ENCODE results near the gene SHLD1.
"Not testable (repeated sequence)": the region's sequence is repeated elsewhere in the genome, so short reads cannot be mapped to it uniquely, and the experiment has no call there.

SHLD1 gene

GRCh38 chr20:5731753-5732366 lies 18.3 kb upstream of the SHLD1 start:
- H3K27ac ChIP-seq, result peak overlapping the region; percentile 78
- no peak for TF ChIP-seq CTCF (IDR thresholded peaks at IDR 0.05)
- peaks cover 39 to 54% of the 10 kb centered on the region in 2 experiments for H3K4me1 ChIP-seq (ENCODE audit: control insufficient read depth in 1 of 2, insufficient read depth in 1 of 2, low read depth in 1 of 2, low read length in 1 of 2)
- no peaks in the 10 kb centered on the region for H3K36me3 ChIP-seq
- H3K4me3 ChIP-seq (ENCODE audit: low read depth in 1 of 2, low read length in 1 of 2), result peak overlapping the region in 1 of 2 experiments; percentile 4
- H3K9me3 ChIP-seq, result no peaks in the 10 kb centered on the region
- no peaks in the 10 kb centered on the region for H3K27me3 ChIP-seq

GRCh38 chr20:5734602-5735001 lies 15.6 kb upstream of the SHLD1 start:
- H3K4me1 ChIP-seq (ENCODE audit: control insufficient read depth in 1 of 2, insufficient read depth in 1 of 2, low read depth in 1 of 2, low read length in 1 of 2), result peaks cover 58 to 72% of the 10 kb centered on the region in 2 experiments
- no peak overlapping the region for H3K27ac ChIP-seq
- H3K36me3 ChIP-seq, result no peaks in the 10 kb centered on the region
- no peaks in the 10 kb centered on the region for H3K27me3 ChIP-seq
- TF ChIP-seq CTCF (IDR thresholded peaks at IDR 0.05), result no peak
- no peaks in the 10 kb centered on the region for H3K9me3 ChIP-seq
- H3K4me3 ChIP-seq (ENCODE audit: low read depth in 1 of 2, low read length in 1 of 2), result no peak overlapping the region

- Histone ChIP-seq H3K27me3 (no peaks in the 10 kb centered on the region), H3K4me1 (ENCODE audit: control insufficient read depth in 1 of 2, insufficient read depth in 1 of 2, low read depth in 1 of 2, low read length in 1 of 2) (peaks cover 50 to 65% of the 10 kb centered on the region in 2 experiments), H3K4me3 (ENCODE audit: low read depth in 1 of 2, low read length in 1 of 2) (no peak overlapping the region), H3K9me3 (no peaks in the 10 kb centered on the region), H3K27ac (no peak overlapping the region), H3K36me3 (no peaks in the 10 kb centered on the region)
- no peak for TF ChIP-seq CTCF (IDR thresholded peaks at IDR 0.05)
Measured at GRCh38 chr20:5735845-5736510, 14.2 kb upstream of the SHLD1 start.

- H3K27ac ChIP-seq, result peak overlapping the region; percentile 74
- H3K4me1 ChIP-seq (ENCODE audit: control insufficient read depth in 1 of 2, insufficient read depth in 1 of 2, low read depth in 1 of 2, low read length in 1 of 2), result peaks cover 33 to 48% of the 10 kb centered on the region in 2 experiments
- H3K27me3 ChIP-seq, result no peaks in the 10 kb centered on the region
- peak overlapping the region; percentile 6 to 17 for H3K4me3 ChIP-seq (ENCODE audit: low read depth in 1 of 2, low read length in 1 of 2)
- no peak for TF ChIP-seq CTCF (IDR thresholded peaks at IDR 0.05)
- no peaks in the 10 kb centered on the region for H3K9me3 ChIP-seq
- no peaks in the 10 kb centered on the region for H3K36me3 ChIP-seq
Measured at GRCh38 chr20:5737619-5737953, 12.6 kb upstream of the SHLD1 start.

GRCh38 chr20:5737966-5738365 lies 12.2 kb upstream of the SHLD1 start:
- H3K36me3 ChIP-seq, result no peaks in the 10 kb centered on the region
- no peaks in the 10 kb centered on the region for H3K27me3 ChIP-seq
- no peaks in the 10 kb centered on the region for H3K9me3 ChIP-seq
- H3K27ac ChIP-seq, result peak overlapping the region; percentile 74
- TF ChIP-seq CTCF (IDR thresholded peaks at IDR 0.05), result no peak
- H3K4me3 ChIP-seq (ENCODE audit: low read depth in 1 of 2, low read length in 1 of 2), result peak overlapping the region in 1 of 2 experiments; percentile 17
- peaks cover 30 to 45% of the 10 kb centered on the region in 2 experiments for H3K4me1 ChIP-seq (ENCODE audit: control insufficient read depth in 1 of 2, insufficient read depth in 1 of 2, low read depth in 1 of 2, low read length in 1 of 2)

- not testable (repeated sequence) for H3K36me3 ChIP-seq; H3K27ac ChIP-seq; H3K9me3 ChIP-seq; H3K27me3 ChIP-seq; H3K4me3 ChIP-seq (ENCODE audit: low read depth in 1 of 2, low read length in 1 of 2)
- H3K4me1 ChIP-seq (ENCODE audit: control insufficient read depth in 1 of 2, insufficient read depth in 1 of 2, low read depth in 1 of 2, low read length in 1 of 2), result peaks cover 26 to 29% of the 10 kb centered on the region in 2 experiments
Measured at GRCh38 chr20:5740643-5741042, 9.6 kb upstream of the SHLD1 start.
